WTC11 (cell line): ENCODE data around the gene QARS1. TPM values are rescaled to one million over a fixed set of nuclear protein-coding genes. Genes with fewer than 3 reads are reported as not detected.

ENCODE experiments used
- ATF1 ChIP-seq: sonication (generic); formaldehyde crosslinking; IDR thresholded peaks from 2 replicates; pipeline ENCODE4 v1.8.1; 2023; ENCODE audit warnings: mild to moderate bottlenecking, moderate library complexity, missing genetic modification reagents
- CREB1 ChIP-seq: sonication (generic); formaldehyde crosslinking; IDR thresholded peaks from 2 replicates; pipeline ENCODE4 v1.8.0; 2023; ENCODE audit warnings: mild to moderate bottlenecking, missing genetic modification reagents
- CREM ChIP-seq: sonication (generic); formaldehyde crosslinking; IDR thresholded peaks from 2 replicates; pipeline ENCODE4 v1.8.1; 2022; ENCODE audit warnings: mild to moderate bottlenecking, missing genetic modification reagents, moderate library complexity
- ELF4 ChIP-seq: sonication (generic); formaldehyde crosslinking; IDR thresholded peaks from 2 replicates; pipeline ENCODE4 v1.8.1; 2022; ENCODE audit warnings: low read depth, mild to moderate bottlenecking, moderate library complexity, missing genetic modification reagents
- ESRRA ChIP-seq: sonication (generic); formaldehyde crosslinking; IDR thresholded peaks from 2 replicates; pipeline ENCODE4 v1.8.1; 2022; ENCODE audit warnings: mild to moderate bottlenecking, missing genetic modification reagents, borderline replicate concordance
- GABPB1 ChIP-seq: sonication (generic); formaldehyde crosslinking; IDR thresholded peaks from 2 replicates; pipeline ENCODE4 v1.8.1; 2023; ENCODE audit warnings: mild to moderate bottlenecking, missing genetic modification reagents
- IRF2 ChIP-seq: sonication (generic); formaldehyde crosslinking; IDR thresholded peaks from 2 replicates; pipeline ENCODE4 v1.8.0; 2022; ENCODE audit warnings: low read depth, missing genetic modification reagents, borderline replicate concordance
- NFE2L1 ChIP-seq: sonication (generic); formaldehyde crosslinking; IDR thresholded peaks from 2 replicates; pipeline ENCODE4 v1.8.1; 2023; ENCODE audit warnings: missing genetic modification reagents
- OVOL2 ChIP-seq: fragments of 250-450 bp; sonication (Bioruptor Pico); IDR thresholded peaks from 2 replicates; pipeline ENCODE4 v1.9.0; 2021; ENCODE audit warnings: mild to moderate bottlenecking, borderline replicate concordance
- PRRX2 ChIP-seq: fragments of 250-450 bp; sonication (Bioruptor Pico); IDR thresholded peaks from 2 replicates; pipeline ENCODE4 v1.8.0; 2021; ENCODE audit warnings: mild to moderate bottlenecking
- RORB ChIP-seq: fragments of 250-450 bp; sonication (Bioruptor Pico); IDR thresholded peaks from 2 replicates; pipeline ENCODE4 v1.9.0; 2021; ENCODE audit warnings: mild to moderate bottlenecking
- SMAD3 ChIP-seq: sonication (generic); formaldehyde crosslinking; IDR thresholded peaks from 2 replicates; pipeline ENCODE4 v1.8.0; 2022; ENCODE audit warnings: missing genetic modification reagents, mild to moderate bottlenecking, borderline replicate concordance
- SMAD4 ChIP-seq: sonication (generic); formaldehyde crosslinking; IDR thresholded peaks from 2 replicates; pipeline ENCODE4 v1.8.0; 2022; ENCODE audit warnings: mild to moderate bottlenecking, missing genetic modification reagents
- TP53 ChIP-seq: sonication (generic); formaldehyde crosslinking; IDR thresholded peaks from 2 replicates; pipeline ENCODE4 v1.8.1; 2023; ENCODE audit warnings: mild to moderate bottlenecking, missing genetic modification reagents
- ZBTB21 ChIP-seq: sonication (generic); formaldehyde crosslinking; IDR thresholded peaks from 2 replicates; pipeline ENCODE4 v1.8.1; 2023; ENCODE audit warnings: mild to moderate bottlenecking, missing genetic modification reagents, borderline replicate concordance
- ZNF232 ChIP-seq: sonication (generic); formaldehyde crosslinking; IDR thresholded peaks from 2 replicates; pipeline ENCODE4 v1.8.0; 2022; ENCODE audit warnings: mild to moderate bottlenecking, missing genetic modification reagents
- ZNF396 ChIP-seq: fragments of 250-450 bp; sonication (Bioruptor Pico); IDR thresholded peaks from 2 replicates; pipeline ENCODE4 v1.8.0; 2021; ENCODE audit warnings: mild to moderate bottlenecking, moderate library complexity, borderline replicate concordance
- ZNF416 ChIP-seq: fragments of 250-450 bp; sonication (Bioruptor Pico); IDR thresholded peaks from 2 replicates; pipeline ENCODE4 v1.9.0; 2021; ENCODE audit warnings: mild to moderate bottlenecking, inconsistent platforms
- ZNF423 ChIP-seq: fragments of 250-450 bp; sonication (Bioruptor Pico); IDR thresholded peaks from 2 replicates; pipeline ENCODE4 v2.1.2; 2022; ENCODE audit warnings: mild to moderate bottlenecking, moderate library complexity
- ZNF671 ChIP-seq: fragments of 250-450 bp; sonication (Bioruptor Pico); IDR thresholded peaks from 2 replicates; pipeline ENCODE4 v1.8.0; 2021; ENCODE audit warnings: mild to moderate bottlenecking
- total RNA-seq: library from RNA; stranded (reverse); gene quantifications from 3 replicates; pipeline ENCODE4 v1.2.3, GENCODE V29; 2021
- TF ChIP-seq, protein P1 (sequence below): fragments of 250-450 bp; sonication (Bioruptor Pico); IDR thresholded peaks from 2 replicates; pipeline ENCODE4 v2.1.2; 2022; ENCODE audit warnings: mild to moderate bottlenecking, moderate library complexity
- TF ChIP-seq, protein P2 (sequence below): sonication (generic); formaldehyde crosslinking; IDR thresholded peaks from 2 replicates; pipeline ENCODE4 v1.8.0; 2022; ENCODE audit warnings: mild to moderate bottlenecking, missing genetic modification reagents
- TF ChIP-seq, protein P3 (sequence below): sonication (generic); formaldehyde crosslinking; IDR thresholded peaks from 2 replicates; pipeline ENCODE4 v1.8.0; 2023; ENCODE audit warnings: mild to moderate bottlenecking, missing genetic modification reagents
- TF ChIP-seq, protein P4 (sequence below): sonication (generic); formaldehyde crosslinking; IDR thresholded peaks from 2 replicates; pipeline ENCODE4 v1.8.0; 2022; ENCODE audit warnings: mild to moderate bottlenecking, missing genetic modification reagents
- TF ChIP-seq, protein P5 (sequence below): sonication (generic); formaldehyde crosslinking; IDR thresholded peaks from 2 replicates; pipeline ENCODE4 v1.8.1; 2022; ENCODE audit warnings: low read depth, mild to moderate bottlenecking, moderate library complexity, missing genetic modification reagents, borderline replicate concordance
- TF ChIP-seq, protein P6 (sequence below): fragments of 250-450 bp; sonication (Bioruptor Pico); IDR thresholded peaks from 2 replicates; pipeline ENCODE4 v1.8.0; 2021; ENCODE audit warnings: mild to moderate bottlenecking
- TF ChIP-seq, protein P7 (sequence below): fragments of 250-450 bp; sonication (Bioruptor Pico); IDR thresholded peaks from 2 replicates; pipeline ENCODE4 v1.9.0; 2021; ENCODE audit warnings: moderate library complexity, mild to moderate bottlenecking, inconsistent platforms, borderline replicate concordance
- TF ChIP-seq, protein P8 (sequence below): sonication (generic); formaldehyde crosslinking; IDR thresholded peaks from 2 replicates; pipeline ENCODE4 v1.8.1; 2022; ENCODE audit warnings: low read depth, missing genetic modification reagents, borderline replicate concordance
- TF ChIP-seq, protein P9 (sequence below): fragments of 250-450 bp; sonication (Bioruptor Pico); IDR thresholded peaks from 2 replicates; pipeline ENCODE4 v1.9.0; 2021; ENCODE audit warnings: mild to moderate bottlenecking

Gene QARS1
- total RNA-seq, 1 experiment from 2014 or later: 471 TPM

DNA sequence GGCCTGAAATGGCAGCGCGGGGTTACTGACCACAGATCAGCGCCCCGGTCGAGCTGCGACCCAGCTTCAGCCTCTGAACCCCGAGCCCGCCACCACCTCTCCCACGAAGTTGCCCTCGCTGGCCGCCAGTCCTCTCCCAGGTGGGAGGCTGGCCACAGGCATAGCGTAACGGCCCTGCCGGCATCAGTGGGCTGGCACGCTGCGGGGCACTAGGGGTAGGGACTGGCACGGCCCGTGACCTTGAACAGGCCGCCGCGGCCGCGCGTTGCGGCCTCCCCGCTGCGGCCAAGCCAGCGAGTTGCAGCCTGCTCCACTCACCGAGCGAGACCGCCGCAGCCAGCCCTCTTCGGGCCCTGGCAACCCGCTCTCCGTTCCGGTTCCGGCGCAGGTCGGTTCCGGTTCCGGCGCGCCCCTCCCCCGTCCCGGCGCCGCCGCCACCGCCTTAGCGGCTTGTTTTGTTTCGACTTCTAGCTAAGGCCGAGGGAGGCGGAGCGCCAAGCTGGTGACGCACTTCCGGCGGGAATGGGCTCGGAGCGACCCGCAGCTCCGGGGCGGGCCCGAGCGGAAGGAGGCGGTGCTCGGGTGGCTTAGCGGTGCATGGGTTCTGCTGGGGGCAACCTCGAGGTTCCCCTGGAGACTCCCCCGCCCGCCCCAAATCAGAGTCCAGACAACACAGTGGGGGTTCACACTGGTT lies 16.0 kb upstream of the QARS1 start, which contains the start of gene USP19 (continued):
- TF ChIP-seq ZNF671 (CRISPR knock-in tag) (no peak), OVOL2 (CRISPR knock-in tag) (no peak), ZNF232 (peak; percentile 42; the same call in 1 of the 2 replicates), ESRRA (CRISPR knock-in tag) (peak; percentile 39; the same call in 1 of the 2 replicates), TP53 (CRISPR knock-in tag) (peak; percentile 71; the same call in 1 of the 2 replicates), ZNF416 (CRISPR knock-in tag) (no peak), ZNF396 (CRISPR knock-in tag) (no peak), SMAD4 (CRISPR knock-in tag) (no peak), SMAD3 (CRISPR knock-in tag) (0 out of 2 replicates have a peak, but pooled peaks have one; percentile 23), ZBTB21 (CRISPR knock-in tag) (no peak), IRF2 (CRISPR knock-in tag) (no peak), ATF1 (CRISPR knock-in tag) (no peak), GABPB1 (CRISPR knock-in tag) (peak; percentile 81; the same call in 1 of the 2 replicates), CREM (CRISPR knock-in tag) (peak; percentile 87), ELF4 (CRISPR knock-in tag) (no peak), PRRX2 (CRISPR knock-in tag) (no peak), ZNF423 (CRISPR knock-in tag) (no peak), RORB (no peak), CREB1 (CRISPR knock-in tag) (0 out of 2 replicates have a peak, but pooled peaks have one; percentile 25), NFE2L1 (CRISPR knock-in tag) (no peak)
- TF ChIP-seq, protein P1, sequence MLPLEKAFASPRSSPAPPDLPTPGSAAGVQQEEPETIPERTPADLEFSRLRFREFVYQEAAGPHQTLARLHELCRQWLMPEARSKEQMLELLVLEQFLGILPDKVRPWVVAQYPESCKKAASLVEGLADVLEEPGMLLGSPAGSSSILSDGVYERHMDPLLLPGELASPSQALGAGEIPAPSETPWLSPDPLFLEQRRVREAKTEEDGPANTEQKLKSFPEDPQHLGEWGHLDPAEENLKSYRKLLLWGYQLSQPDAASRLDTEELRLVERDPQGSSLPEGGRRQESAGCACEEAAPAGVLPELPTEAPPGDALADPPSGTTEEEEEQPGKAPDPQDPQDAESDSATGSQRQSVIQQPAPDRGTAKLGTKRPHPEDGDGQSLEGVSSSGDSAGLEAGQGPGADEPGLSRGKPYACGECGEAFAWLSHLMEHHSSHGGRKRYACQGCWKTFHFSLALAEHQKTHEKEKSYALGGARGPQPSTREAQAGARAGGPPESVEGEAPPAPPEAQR (CRISPR knock-in tag): no peak
- TF ChIP-seq, protein P2, sequence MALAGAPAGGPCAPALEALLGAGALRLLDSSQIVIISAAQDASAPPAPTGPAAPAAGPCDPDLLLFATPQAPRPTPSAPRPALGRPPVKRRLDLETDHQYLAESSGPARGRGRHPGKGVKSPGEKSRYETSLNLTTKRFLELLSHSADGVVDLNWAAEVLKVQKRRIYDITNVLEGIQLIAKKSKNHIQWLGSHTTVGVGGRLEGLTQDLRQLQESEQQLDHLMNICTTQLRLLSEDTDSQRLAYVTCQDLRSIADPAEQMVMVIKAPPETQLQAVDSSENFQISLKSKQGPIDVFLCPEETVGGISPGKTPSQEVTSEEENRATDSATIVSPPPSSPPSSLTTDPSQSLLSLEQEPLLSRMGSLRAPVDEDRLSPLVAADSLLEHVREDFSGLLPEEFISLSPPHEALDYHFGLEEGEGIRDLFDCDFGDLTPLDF (CRISPR knock-in tag): no peak
- TF ChIP-seq, protein P3, sequence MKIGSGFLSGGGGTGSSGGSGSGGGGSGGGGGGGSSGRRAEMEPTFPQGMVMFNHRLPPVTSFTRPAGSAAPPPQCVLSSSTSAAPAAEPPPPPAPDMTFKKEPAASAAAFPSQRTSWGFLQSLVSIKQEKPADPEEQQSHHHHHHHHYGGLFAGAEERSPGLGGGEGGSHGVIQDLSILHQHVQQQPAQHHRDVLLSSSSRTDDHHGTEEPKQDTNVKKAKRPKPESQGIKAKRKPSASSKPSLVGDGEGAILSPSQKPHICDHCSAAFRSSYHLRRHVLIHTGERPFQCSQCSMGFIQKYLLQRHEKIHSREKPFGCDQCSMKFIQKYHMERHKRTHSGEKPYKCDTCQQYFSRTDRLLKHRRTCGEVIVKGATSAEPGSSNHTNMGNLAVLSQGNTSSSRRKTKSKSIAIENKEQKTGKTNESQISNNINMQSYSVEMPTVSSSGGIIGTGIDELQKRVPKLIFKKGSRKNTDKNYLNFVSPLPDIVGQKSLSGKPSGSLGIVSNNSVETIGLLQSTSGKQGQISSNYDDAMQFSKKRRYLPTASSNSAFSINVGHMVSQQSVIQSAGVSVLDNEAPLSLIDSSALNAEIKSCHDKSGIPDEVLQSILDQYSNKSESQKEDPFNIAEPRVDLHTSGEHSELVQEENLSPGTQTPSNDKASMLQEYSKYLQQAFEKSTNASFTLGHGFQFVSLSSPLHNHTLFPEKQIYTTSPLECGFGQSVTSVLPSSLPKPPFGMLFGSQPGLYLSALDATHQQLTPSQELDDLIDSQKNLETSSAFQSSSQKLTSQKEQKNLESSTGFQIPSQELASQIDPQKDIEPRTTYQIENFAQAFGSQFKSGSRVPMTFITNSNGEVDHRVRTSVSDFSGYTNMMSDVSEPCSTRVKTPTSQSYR (CRISPR knock-in tag): no peak
- TF ChIP-seq, protein P4, sequence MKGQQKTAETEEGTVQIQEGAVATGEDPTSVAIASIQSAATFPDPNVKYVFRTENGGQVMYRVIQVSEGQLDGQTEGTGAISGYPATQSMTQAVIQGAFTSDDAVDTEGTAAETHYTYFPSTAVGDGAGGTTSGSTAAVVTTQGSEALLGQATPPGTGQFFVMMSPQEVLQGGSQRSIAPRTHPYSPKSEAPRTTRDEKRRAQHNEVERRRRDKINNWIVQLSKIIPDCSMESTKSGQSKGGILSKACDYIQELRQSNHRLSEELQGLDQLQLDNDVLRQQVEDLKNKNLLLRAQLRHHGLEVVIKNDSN: 0 out of 2 replicates have a peak, but pooled peaks have one; percentile 33
- TF ChIP-seq, protein P5, sequence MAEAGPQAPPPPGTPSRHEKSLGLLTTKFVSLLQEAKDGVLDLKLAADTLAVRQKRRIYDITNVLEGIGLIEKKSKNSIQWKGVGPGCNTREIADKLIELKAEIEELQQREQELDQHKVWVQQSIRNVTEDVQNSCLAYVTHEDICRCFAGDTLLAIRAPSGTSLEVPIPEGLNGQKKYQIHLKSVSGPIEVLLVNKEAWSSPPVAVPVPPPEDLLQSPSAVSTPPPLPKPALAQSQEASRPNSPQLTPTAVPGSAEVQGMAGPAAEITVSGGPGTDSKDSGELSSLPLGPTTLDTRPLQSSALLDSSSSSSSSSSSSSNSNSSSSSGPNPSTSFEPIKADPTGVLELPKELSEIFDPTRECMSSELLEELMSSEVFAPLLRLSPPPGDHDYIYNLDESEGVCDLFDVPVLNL (CRISPR knock-in tag): no peak
- TF ChIP-seq, protein P6, sequence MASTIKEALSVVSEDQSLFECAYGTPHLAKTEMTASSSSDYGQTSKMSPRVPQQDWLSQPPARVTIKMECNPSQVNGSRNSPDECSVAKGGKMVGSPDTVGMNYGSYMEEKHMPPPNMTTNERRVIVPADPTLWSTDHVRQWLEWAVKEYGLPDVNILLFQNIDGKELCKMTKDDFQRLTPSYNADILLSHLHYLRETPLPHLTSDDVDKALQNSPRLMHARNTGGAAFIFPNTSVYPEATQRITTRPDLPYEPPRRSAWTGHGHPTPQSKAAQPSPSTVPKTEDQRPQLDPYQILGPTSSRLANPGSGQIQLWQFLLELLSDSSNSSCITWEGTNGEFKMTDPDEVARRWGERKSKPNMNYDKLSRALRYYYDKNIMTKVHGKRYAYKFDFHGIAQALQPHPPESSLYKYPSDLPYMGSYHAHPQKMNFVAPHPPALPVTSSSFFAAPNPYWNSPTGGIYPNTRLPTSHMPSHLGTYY: no peak
- TF ChIP-seq, protein P7, sequence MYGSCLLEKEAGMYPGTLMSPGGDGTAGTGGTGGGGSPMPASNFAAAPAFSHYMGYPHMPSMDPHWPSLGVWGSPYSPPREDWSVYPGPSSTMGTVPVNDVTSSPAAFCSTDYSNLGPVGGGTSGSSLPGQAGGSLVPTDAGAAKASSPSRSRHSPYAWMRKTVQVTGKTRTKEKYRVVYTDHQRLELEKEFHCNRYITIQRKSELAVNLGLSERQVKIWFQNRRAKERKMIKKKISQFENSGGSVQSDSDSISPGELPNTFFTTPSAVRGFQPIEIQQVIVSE (CRISPR knock-in tag): no peak
- TF ChIP-seq, protein P8, sequence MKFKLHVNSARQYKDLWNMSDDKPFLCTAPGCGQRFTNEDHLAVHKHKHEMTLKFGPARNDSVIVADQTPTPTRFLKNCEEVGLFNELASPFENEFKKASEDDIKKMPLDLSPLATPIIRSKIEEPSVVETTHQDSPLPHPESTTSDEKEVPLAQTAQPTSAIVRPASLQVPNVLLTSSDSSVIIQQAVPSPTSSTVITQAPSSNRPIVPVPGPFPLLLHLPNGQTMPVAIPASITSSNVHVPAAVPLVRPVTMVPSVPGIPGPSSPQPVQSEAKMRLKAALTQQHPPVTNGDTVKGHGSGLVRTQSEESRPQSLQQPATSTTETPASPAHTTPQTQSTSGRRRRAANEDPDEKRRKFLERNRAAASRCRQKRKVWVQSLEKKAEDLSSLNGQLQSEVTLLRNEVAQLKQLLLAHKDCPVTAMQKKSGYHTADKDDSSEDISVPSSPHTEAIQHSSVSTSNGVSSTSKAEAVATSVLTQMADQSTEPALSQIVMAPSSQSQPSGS (CRISPR knock-in tag): no peak
- TF ChIP-seq, protein P9, sequence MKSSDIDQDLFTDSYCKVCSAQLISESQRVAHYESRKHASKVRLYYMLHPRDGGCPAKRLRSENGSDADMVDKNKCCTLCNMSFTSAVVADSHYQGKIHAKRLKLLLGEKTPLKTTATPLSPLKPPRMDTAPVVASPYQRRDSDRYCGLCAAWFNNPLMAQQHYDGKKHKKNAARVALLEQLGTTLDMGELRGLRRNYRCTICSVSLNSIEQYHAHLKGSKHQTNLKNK: no peak
